Esophagus (tissue), 2 donors: ENCODE measurements around the gene SLC7A1. TPM values are rescaled to one million over a fixed set of nuclear protein-coding genes. Genes with fewer than 3 reads are reported as not detected.

Source experiments
- H3K27ac ChIP-seq, 2 donors: one replicate each; pipeline ENCODE4 v1.5.1; 2013; ENCODE audit warnings: low read depth in 2 of 2, mild to moderate bottlenecking in 2 of 2, inconsistent platforms in 1 of 2, low read length in 1 of 2, moderate library complexity in 1 of 2
- H3K27me3 ChIP-seq, 2 donors: one replicate each; pipeline ENCODE4 v1.6.1; 2013; ENCODE audit warnings: low read length in 2 of 2, control low read depth in 1 of 2, mild to moderate bottlenecking in 1 of 2; ENCODE audit not compliant: insufficient read depth in 2 of 2, control insufficient read depth in 1 of 2
- H3K36me3 ChIP-seq, 2 donors: one replicate each; pipeline ENCODE4 v1.6.1; 2013; ENCODE audit warnings: low read length in 1 of 2; ENCODE audit not compliant: control insufficient read depth in 2 of 2, insufficient read depth in 2 of 2
- H3K4me1 ChIP-seq, 2 donors: one replicate each; pipeline ENCODE4 v1.6.1; 2013; ENCODE audit warnings: low read length in 1 of 2; ENCODE audit not compliant: control insufficient read depth in 2 of 2, insufficient read depth in 2 of 2
- H3K4me3 ChIP-seq, 2 donors: one replicate each; pipeline ENCODE4 v1.5.1; 2013; ENCODE audit warnings: low read length in 2 of 2, mild to moderate bottlenecking in 2 of 2, low read depth in 1 of 2, moderate library complexity in 1 of 2
- H3K9me3 ChIP-seq, 2 donors: one replicate each; pipeline ENCODE4 v1.6.1; 2013; ENCODE audit warnings: mild to moderate bottlenecking in 2 of 2, low read depth in 1 of 2, low read length in 1 of 2, moderate library complexity in 1 of 2; ENCODE audit not compliant: control insufficient read depth in 2 of 2, insufficient read depth in 1 of 2
- WGBS, 2 donors: extraction: QIAGEN DNeasy Blood & Tissue Kit; methylation state at CpG; one replicate each; pipeline ENCODE4 v1.1.7; 2013; 5-methylcytosine and 5-hydroxymethylcytosine counted together
- polyA plus RNA-seq, 2 donors: library from polyadenylated mRNA; stranded (reverse); fragments of 200-250 nt; gene quantifications; one replicate each; pipeline ENCODE4 v1.2.3, GENCODE V29; 2013
- donor health status: healthy with polysubstance abuse.
- donor health status: Bipolar disorder and iron deficiency.

SLC7A1 gene
- polyA plus RNA-seq, 2 donors = 34.9 to 51.2 TPM

DNA sequence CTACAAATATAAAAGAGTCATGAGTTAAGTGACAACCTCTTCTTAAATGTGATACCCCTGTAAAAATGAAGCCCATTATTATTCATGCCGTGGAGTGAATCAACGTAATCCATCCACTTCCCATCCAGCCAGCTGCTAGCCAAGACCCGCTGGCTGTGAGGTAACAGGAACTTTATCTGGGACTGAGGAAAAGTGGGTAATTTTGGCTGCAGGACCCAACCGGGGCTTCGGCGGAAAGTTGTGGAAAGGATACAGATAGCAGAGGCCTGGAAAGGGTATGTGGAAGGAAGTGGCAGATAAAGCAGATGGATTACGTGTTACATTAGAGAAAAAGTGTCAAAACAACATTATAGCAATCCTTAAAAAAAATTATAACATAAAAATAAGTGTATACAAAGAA lies 48.3 kb downstream of the SLC7A1 start:
- peaks cover 0 to 14% of the 10 kb centered on the region in 2 donors for H3K36me3 ChIP-seq
- no peaks in the 10 kb centered on the region for H3K9me3 ChIP-seq
- peak overlapping the region; percentile 3 to 69 for H3K27ac ChIP-seq
- peaks cover 2 to 17% of the 10 kb centered on the region in 2 donors for H3K4me1 ChIP-seq
- H3K4me3 ChIP-seq = no peak overlapping the region
- no peaks in the 10 kb centered on the region for H3K27me3 ChIP-seq
- WGBS, 2 donors = 48 to 54% methylated on average over 7 of the region's 7 CpGs

DNA sequence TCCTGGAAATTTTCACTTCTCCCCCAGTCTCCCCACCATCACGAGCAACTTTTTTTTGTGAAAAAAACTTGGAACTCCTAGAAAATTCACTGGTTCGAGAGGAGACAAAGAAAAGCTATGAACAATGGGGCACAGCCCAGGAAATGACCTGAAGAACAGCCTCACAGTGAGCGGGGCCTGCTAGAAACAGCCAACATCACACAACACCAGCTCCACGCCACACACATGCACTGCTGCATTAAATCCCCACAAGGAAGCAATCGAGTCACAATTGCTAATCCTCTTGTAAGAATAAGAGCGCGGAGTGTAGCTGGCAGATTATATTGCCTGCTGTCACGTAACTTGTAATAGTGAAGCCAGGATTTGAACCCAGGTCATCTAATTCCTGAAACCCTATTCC lies 48.8 kb downstream of the SLC7A1 start:
- Histone ChIP-seq H3K4me3 (no peak overlapping the region), H3K27me3 (no peaks in the 10 kb centered on the region), H3K4me1 (peaks cover 2 to 17% of the 10 kb centered on the region in 2 donors), H3K27ac (peak overlapping the region; percentile 22 to 69), H3K36me3 (peaks cover 0 to 14% of the 10 kb centered on the region in 2 donors), H3K9me3 (no peaks in the 10 kb centered on the region)
- WGBS, 2 donors = 58 to 61% methylated on average over 8 of the region's 8 CpGs

- Histone ChIP-seq H3K27me3 (no peaks in the 10 kb centered on the region), H3K4me1 (peaks cover 2 to 13% of the 10 kb centered on the region in 2 donors), H3K4me3 (no peak overlapping the region), H3K9me3 (no peaks in the 10 kb centered on the region), H3K36me3 (peaks cover 0 to 13% of the 10 kb centered on the region in 2 donors), H3K27ac (peak overlapping the region in 1 of 2 donors; percentile 70)
- 58 to 65% methylated on average over 8 of the region's 8 CpGs for WGBS, 2 donors
Measured at GRCh38 chr13:29545988-29546387, 49.5 kb downstream of the SLC7A1 start.

GRCh38 chr13:29543230-29544215 lies 52.0 kb downstream of the SLC7A1 start:
- Histone ChIP-seq H3K4me1 (peaks cover 2 to 16% of the 10 kb centered on the region in 2 donors), H3K27me3 (no peaks in the 10 kb centered on the region), H3K36me3 (peaks cover 0 to 7% of the 10 kb centered on the region in 2 donors), H3K27ac (peak overlapping the region; percentile 11 to 52), H3K9me3 (no peaks in the 10 kb centered on the region), H3K4me3 (no peak overlapping the region)
- 60 to 67% methylated on average over 14 to 16 of the region's 16 CpGs for WGBS, 2 donors

DNA sequence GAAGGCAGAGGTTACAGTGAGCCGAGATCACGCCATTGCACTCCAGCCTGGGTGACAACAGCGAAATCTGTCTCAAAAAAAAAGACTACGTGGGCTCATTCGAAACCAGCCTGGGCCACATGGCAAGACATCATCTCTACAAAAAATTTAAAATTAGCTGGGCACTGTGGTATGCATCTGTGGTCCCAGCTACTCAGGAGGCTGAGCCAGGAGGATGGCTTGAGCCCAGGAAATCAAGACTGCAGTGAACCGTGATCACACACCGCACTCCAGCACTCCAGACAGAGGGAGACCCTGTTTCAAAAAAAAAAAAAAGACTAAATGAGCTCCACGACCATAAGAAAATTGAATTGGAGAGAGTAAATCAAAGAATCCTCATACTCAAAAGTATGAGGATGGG lies 53.1 kb downstream of the SLC7A1 start:
- Histone ChIP-seq H3K4me3 (no peak overlapping the region), H3K36me3 (peaks cover 0 to 4% of the 10 kb centered on the region in 2 donors), H3K9me3 (no peaks in the 10 kb centered on the region), H3K4me1 (peaks cover 2 to 18% of the 10 kb centered on the region in 2 donors), H3K27me3 (no peaks in the 10 kb centered on the region), H3K27ac (no peak overlapping the region)
- 89 to 94% methylated on average over 8 of the region's 8 CpGs for WGBS, 2 donors

GRCh38 chr13:29541400-29541799 lies 54.1 kb downstream of the SLC7A1 start:
- Histone ChIP-seq H3K9me3 (no peaks in the 10 kb centered on the region), H3K4me3 (no peak overlapping the region), H3K27me3 (no peaks in the 10 kb centered on the region), H3K27ac (no peak overlapping the region), H3K4me1 (peaks cover 2 to 18% of the 10 kb centered on the region in 2 donors), H3K36me3 (peaks cover 0 to 4% of the 10 kb centered on the region in 2 donors)
- 70 to 77% methylated on average over 4 of the region's 4 CpGs for WGBS, 2 donors

DNA sequence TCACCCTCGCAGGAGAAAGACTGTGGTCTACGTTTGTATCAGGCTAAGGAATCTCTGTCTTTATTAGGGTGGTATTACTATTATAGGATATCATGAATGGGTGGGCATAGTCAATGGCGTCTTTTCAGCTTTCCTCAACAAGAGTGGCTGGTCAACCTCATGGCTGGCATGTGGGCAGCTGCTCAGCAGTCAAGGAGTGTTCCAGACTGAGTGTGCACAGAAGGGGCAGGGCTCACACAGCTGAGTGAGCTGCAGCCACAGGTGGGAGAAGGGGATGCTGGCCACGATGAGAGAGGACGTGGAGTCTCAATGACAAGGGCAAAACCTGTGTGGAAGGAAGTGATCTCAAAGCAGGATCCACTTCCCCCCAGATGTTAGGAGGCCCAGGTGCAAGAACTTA lies 54.7 kb downstream of the SLC7A1 start:
- H3K9me3 ChIP-seq = no peaks in the 10 kb centered on the region
- 73 to 74% methylated on average over 5 of the region's 5 CpGs for WGBS, 2 donors
- peaks cover 0 to 5% of the 10 kb centered on the region in 2 donors for H3K36me3 ChIP-seq
- peak overlapping the region in 1 of 2 donors; percentile 15 for H3K27ac ChIP-seq
- H3K4me3 ChIP-seq = no peak overlapping the region
- peaks cover 2 to 17% of the 10 kb centered on the region in 2 donors for H3K4me1 ChIP-seq
- no peaks in the 10 kb centered on the region for H3K27me3 ChIP-seq

GRCh38 chr13:29540334-29540733 lies 55.2 kb downstream of the SLC7A1 start:
- Histone ChIP-seq H3K4me1 (peaks cover 2 to 16% of the 10 kb centered on the region in 2 donors), H3K27me3 (no peaks in the 10 kb centered on the region), H3K36me3 (peaks cover 0 to 7% of the 10 kb centered on the region in 2 donors), H3K9me3 (no peaks in the 10 kb centered on the region), H3K27ac (peak overlapping the region in 1 of 2 donors; percentile 7), H3K4me3 (no peak overlapping the region)
- 57 to 61% methylated on average over 5 of the region's 5 CpGs for WGBS, 2 donors

- Histone ChIP-seq H3K27me3 (no peaks in the 10 kb centered on the region), H3K36me3 (peaks cover 0 to 7% of the 10 kb centered on the region in 2 donors), H3K9me3 (no peaks in the 10 kb centered on the region), H3K27ac (peak overlapping the region in 1 of 2 donors; percentile 7), H3K4me1 (peaks cover 2 to 16% of the 10 kb centered on the region in 2 donors), H3K4me3 (no peak overlapping the region)
- 53 to 67% methylated on average over 2 of the region's 2 CpGs for WGBS, 2 donors
Measured at GRCh38 chr13:29539856-29540255, 55.6 kb downstream of the SLC7A1 start.
